Body of pancreas (tissue), 4 donors: ENCODE measurements around the gene ATAT1. TPM values are rescaled to one million over a fixed set of nuclear protein-coding genes. Genes with fewer than 3 reads are reported as not detected.

Experiments used
- ATAC-seq: fragments of 150-250 bp; one replicate; pipeline ENCODE4 v1.9.1; 2016
- DNase-seq, 4 donors: peaks; one replicate each; pipeline ENCODE4 v3.0.0-alpha.2; 2019
- H3K27ac ChIP-seq, 4 donors: fragments of 200-600 bp; sonication (generic); 1 replicate in 3 of 4; 2 replicates in 1 of 4; pipeline versions ENCODE4 v1.5.1 to v1.6.1; 2016 to 2019; ENCODE audit warnings: mild to moderate bottlenecking in 1 of 4, mixed read lengths in 1 of 4, moderate library complexity in 1 of 4
- H3K27me3 ChIP-seq, 2 donors: fragments of 200-600 bp; sonication (generic); one replicate each; pipeline ENCODE4 v1.6.0; 2016; ENCODE audit warnings: mild to moderate bottlenecking in 1 of 2
- H3K36me3 ChIP-seq, 2 donors: fragments of 200-600 bp; sonication (generic); replicated peaks in 1 of 2; 2 replicates each; pipeline ENCODE4 v1.5.1; 2016; ENCODE audit warnings: low read depth in 2 of 2; ENCODE audit not compliant: insufficient read depth in 1 of 2
- H3K4me1 ChIP-seq: fragments of 200-600 bp; sonication (generic); one replicate; pipeline ENCODE4 v1.6.0; 2016
- H3K4me3 ChIP-seq, 2 donors: fragments of 200-600 bp; sonication (generic); 1 replicate in 1 of 2; 2 replicates in 1 of 2; pipeline ENCODE4 v1.5.1; 2016 to 2019
- H3K9me3 ChIP-seq, 3 donors: fragments of 200-600 bp; sonication (generic); 1 replicate in 2 of 3; 2 replicates in 1 of 3; pipeline ENCODE4 v1.5.1; 2016
- CTCF ChIP-seq, 7 experiments: fragments of 450-650 bp in 4 of 7; fragments of 200-600 bp in 3 of 7; sonication (generic) in 3 of 7; IDR thresholded peaks; one replicate each; pipeline ENCODE4 v1.5.1; 2016 to 2019; ENCODE audit warnings: antibody characterized with exemption in 7 of 7
- POLR2A ChIP-seq, 3 donors: fragments of 450-650 bp; IDR thresholded peaks; one replicate each; pipeline ENCODE4 v1.6.1; 2016; ENCODE audit warnings: antibody characterized with exemption in 3 of 3, mild to moderate bottlenecking in 2 of 3
- WGBS, 2 donors: methylation state at CpG; one replicate each; pipeline ENCODE4 v1.1.5; 2017; 5-methylcytosine and 5-hydroxymethylcytosine counted together
- intact Hi-C: fragments of 100-400 bp; cut with DNase I; formaldehyde crosslinking; loops from one replicate; pipeline ENCODE4 v1.15.1; 2023
- microRNA counts, 2 donors: library from miRNA; unstranded; fragments of <30 nt; microRNA quantifications; one replicate each; lab custom pipeline; 2017
- microRNA-seq, 2 donors: library from miRNA; unstranded; fragments of <30 nt; microRNA quantifications; one replicate each; pipeline ENCODE4, GENCODE V29; 2016; ENCODE audit warnings: borderline number of aligned reads in 2 of 2, borderline replicate concordance in 2 of 2
- small RNA-seq: library from RNA; depleted of rRNA; stranded (forward); fragments of <200 nt; gene quantifications from one replicate; pipeline ENCODE3, GENCODE V24; 2016
- total RNA-seq, 2 donors: library from RNA; depleted of rRNA; stranded (reverse); fragments of >200 nt; gene quantifications; one replicate each; pipeline ENCODE4 v1.1.0, GENCODE V29; 2016

ATAT1 gene
- total RNA-seq, 2 donors from 2014 or later, result 2.0 to 5.4 TPM

GRCh38 chr6:30690403-30691207, 63.9 kb downstream of the ATAT1 start, which contains the start of gene NRM:
NRM (minus strand) TSS chr6:30690984; CDS start chr6:30690974, 10 bp downstream.
- Histone ChIP-seq H3K36me3 (no peaks in the 10 kb centered on the region), H3K9me3 (no peaks in the 10 kb centered on the region), H3K4me1 (peaks cover 66% of the 10 kb centered on the region), H3K27ac (peak within 1 kb of the TSS; percentile 64 to 98 (median 82)), H3K4me3 (peak within 1 kb of the TSS; percentile 61 to 62), H3K27me3 (no peaks in the 10 kb centered on the region)
- ATAC-seq (peak; percentile 74), DNase-seq (peak; percentile 83 to 90 (median 88))
- intact Hi-C loops, result no loop called here
- 1% methylated on average over 24 to 40 of the region's 40 CpGs for WGBS, 2 donors
- TF ChIP-seq POLR2A (IDR thresholded peaks at IDR 0.05), result peak in 2 of 3 donors; percentile 42 to 44
- no peak for TF ChIP-seq CTCF (IDR thresholded peaks at IDR 0.05)

DNA sequence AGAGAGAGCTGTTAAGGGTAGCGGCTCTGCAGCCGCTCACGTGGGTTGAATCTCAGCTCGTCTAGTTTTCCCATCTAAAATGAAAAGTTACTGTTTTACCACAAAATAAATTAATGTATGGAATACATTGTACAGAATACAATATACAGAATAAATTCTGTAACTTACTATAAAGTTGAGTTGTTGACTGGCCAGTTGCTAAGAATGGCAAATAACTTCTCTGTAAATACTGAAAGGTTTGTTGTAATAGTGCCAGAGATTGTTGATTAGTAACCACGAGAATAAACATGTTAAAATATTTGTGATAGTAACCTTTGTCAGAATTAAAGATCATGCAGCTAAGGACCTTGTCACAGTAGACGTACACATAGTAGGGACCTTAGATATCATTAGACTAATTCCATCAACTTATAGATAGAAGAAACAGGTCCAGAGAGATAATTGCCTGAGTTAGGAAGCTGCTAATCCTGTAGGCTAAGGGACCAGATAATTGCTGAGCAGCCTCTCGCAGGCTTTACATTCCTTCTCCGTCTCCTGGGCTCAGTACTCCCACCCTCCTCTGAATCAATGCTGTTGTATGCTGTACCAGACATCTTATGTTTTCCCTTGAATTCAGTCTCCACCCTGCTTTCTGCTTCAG, 64.7 kb downstream of the ATAT1 start:
- Histone ChIP-seq H3K4me1 (peaks cover 66% of the 10 kb centered on the region), H3K36me3 (no peaks in the 10 kb centered on the region), H3K27ac (peak overlapping the region; percentile 64 to 98 (median 82)), H3K27me3 (no peaks in the 10 kb centered on the region), H3K9me3 (no peaks in the 10 kb centered on the region), H3K4me3 (peak overlapping the region in 1 of 2 donors; percentile 62)
- no peak for ATAC-seq
- TF ChIP-seq CTCF (IDR thresholded peaks at IDR 0.05) (no peak), POLR2A (IDR thresholded peaks at IDR 0.05) (no peak)
- intact Hi-C loops, result no loop called here
- no peak for DNase-seq
- WGBS, 2 donors, result 9 to 11% methylated on average over 8 of the region's 8 CpGs

MicroRNAs within 50 kb of the gene (microRNA counts, 767-probe panel; counts per million panel counts)
- 0 to 736 counts per million in 2 donors for microRNA hsa-miR-877-5p (lab: Ali Mortazavi, UCI)

Small RNAs within 50 kb of the gene (microRNA-seq; reads per million reads assigned to microRNA genes)
- gene MIR877, result 36.8 to 45.3 reads per million in 2 donors

Small RNAs within 50 kb of the gene (small RNA-seq; reads per million reads assigned to genes)
- gene MIR877, result 1.7 reads per million, percentile 64 among the genes with 10 or more reads in this experiment

Other genes with a start within 250 kb of the ATAT1 start
- 100 to 1,000 TPM; 133 to 216 TPM for gene HLA-E, start 137.4 kb upstream of the ATAT1 start, total RNA-seq
- 10 to 100 TPM; 18.7 to 24.7 TPM for gene GNL1, start 70.4 kb upstream of the ATAT1 start, total RNA-seq
- gene PRR3, start 69.6 kb upstream of the ATAT1 start, total RNA-seq, result 10 to 100 TPM in 1 of 2 donors, 1 to 10 TPM in 1; 6.9 to 10.4 TPM
- gene ABCF1, start 55.4 kb upstream of the ATAT1 start, total RNA-seq, result 10 to 100 TPM; 27.0 to 37.6 TPM
- gene PPP1R10, start 9.6 kb upstream of the ATAT1 start, total RNA-seq, result 10 to 100 TPM; 36.1 to 48.1 TPM
- gene MRPS18B, start 9.0 kb upstream of the ATAT1 start, total RNA-seq, result 10 to 100 TPM; 26.4 to 35.5 TPM
- 10 to 100 TPM in 1 of 2 donors, 1 to 10 TPM in 1; 7.3 to 28.3 TPM for gene C6orf136, start 20.3 kb downstream of the ATAT1 start, total RNA-seq
- gene DHX16, start 46.1 kb downstream of the ATAT1 start, total RNA-seq, result 10 to 100 TPM; 12.2 to 24.4 TPM
- 10 to 100 TPM; 14.5 to 20.0 TPM for gene PPP1R18, start 59.8 kb downstream of the ATAT1 start, total RNA-seq
- gene NRM, start 64.1 kb downstream of the ATAT1 start, total RNA-seq, result 1 to 10 TPM; 2.6 to 5.2 TPM
- 10 to 100 TPM; 11.4 to 18.1 TPM for gene MDC1, start 90.4 kb downstream of the ATAT1 start, total RNA-seq
- gene TUBB, start 93.5 kb downstream of the ATAT1 start, total RNA-seq, result 10 to 100 TPM; 80.9 to 84.4 TPM
- gene FLOT1, start 115.8 kb downstream of the ATAT1 start, total RNA-seq, result 10 to 100 TPM; 70.0 to 82.4 TPM
- gene IER3, start 117.7 kb downstream of the ATAT1 start, total RNA-seq, result 10 to 100 TPM; 46.4 to 60.3 TPM